ENCODE data around the gene SLC24A4.

DNA sequence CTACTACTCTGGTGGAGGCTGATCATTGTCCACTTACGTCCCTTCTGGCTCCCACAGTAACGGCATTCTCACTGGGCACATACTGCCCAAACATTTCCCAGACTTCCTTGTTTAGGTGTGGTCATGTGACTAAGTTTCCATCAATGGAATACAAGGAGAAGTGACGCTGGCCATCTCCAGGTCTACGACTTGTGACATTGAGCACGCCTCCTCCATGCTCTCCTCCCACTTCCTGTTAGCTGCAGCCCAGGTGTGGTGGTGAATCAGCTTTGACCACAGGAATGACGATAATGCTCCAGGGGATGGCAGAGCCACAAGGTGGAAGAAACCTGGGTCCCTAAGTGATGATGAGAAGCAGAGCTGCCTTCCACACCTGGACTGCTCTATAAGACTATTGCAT, 6.0 kb upstream of the SLC24A4 start:
- TF ChIP-seq, protein P1, sequence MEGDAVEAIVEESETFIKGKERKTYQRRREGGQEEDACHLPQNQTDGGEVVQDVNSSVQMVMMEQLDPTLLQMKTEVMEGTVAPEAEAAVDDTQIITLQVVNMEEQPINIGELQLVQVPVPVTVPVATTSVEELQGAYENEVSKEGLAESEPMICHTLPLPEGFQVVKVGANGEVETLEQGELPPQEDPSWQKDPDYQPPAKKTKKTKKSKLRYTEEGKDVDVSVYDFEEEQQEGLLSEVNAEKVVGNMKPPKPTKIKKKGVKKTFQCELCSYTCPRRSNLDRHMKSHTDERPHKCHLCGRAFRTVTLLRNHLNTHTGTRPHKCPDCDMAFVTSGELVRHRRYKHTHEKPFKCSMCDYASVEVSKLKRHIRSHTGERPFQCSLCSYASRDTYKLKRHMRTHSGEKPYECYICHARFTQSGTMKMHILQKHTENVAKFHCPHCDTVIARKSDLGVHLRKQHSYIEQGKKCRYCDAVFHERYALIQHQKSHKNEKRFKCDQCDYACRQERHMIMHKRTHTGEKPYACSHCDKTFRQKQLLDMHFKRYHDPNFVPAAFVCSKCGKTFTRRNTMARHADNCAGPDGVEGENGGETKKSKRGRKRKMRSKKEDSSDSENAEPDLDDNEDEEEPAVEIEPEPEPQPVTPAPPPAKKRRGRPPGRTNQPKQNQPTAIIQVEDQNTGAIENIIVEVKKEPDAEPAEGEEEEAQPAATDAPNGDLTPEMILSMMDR (IDR thresholded peaks at IDR 0.05 in 2 of 3, conservative IDR thresholded peaks at IDR 0.05 in 1 of 3; ENCODE audit: borderline replicate concordance in 1 of 3, insufficient read depth in 1 of 3, low read depth in 2 of 3, low read length in 2 of 3): no peak
- TF ChIP-seq POLR2A (IDR thresholded peaks at IDR 0.05; ENCODE audit: borderline replicate concordance, extremely low read depth, insufficient read depth, insufficient read length) (no peak), EZH2phosphoT487 (IDR thresholded peaks at IDR 0.05; ENCODE audit: borderline replicate concordance) (no peak), SP1 (IDR thresholded peaks at IDR 0.05; ENCODE audit: low read depth) (0 out of 2 replicates have a peak, but pooled peaks have one; percentile 17), JUND (IDR thresholded peaks at IDR 0.05) (no peak), POLR2AphosphoS5 (IDR thresholded peaks at IDR 0.05; ENCODE audit: low read depth, low read length) (no peak), EZH2 (IDR thresholded peaks at IDR 0.05) (no peak), YY1 (IDR thresholded peaks at IDR 0.05; ENCODE audit: extremely low read depth, insufficient replicate concordance, low read depth, low read length) (no peak), RAD21 (IDR thresholded peaks at IDR 0.05; ENCODE audit: low read depth) (no peak), SRF (IDR thresholded peaks at IDR 0.05; ENCODE audit: low read depth) (no peak)
- TF ChIP-seq, protein P2, sequence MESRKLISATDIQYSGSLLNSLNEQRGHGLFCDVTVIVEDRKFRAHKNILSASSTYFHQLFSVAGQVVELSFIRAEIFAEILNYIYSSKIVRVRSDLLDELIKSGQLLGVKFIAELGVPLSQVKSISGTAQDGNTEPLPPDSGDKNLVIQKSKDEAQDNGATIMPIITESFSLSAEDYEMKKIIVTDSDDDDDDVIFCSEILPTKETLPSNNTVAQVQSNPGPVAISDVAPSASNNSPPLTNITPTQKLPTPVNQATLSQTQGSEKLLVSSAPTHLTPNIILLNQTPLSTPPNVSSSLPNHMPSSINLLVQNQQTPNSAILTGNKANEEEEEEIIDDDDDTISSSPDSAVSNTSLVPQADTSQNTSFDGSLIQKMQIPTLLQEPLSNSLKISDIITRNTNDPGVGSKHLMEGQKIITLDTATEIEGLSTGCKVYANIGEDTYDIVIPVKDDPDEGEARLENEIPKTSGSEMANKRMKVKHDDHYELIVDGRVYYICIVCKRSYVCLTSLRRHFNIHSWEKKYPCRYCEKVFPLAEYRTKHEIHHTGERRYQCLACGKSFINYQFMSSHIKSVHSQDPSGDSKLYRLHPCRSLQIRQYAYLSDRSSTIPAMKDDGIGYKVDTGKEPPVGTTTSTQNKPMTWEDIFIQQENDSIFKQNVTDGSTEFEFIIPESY (IDR thresholded peaks at IDR 0.05; ENCODE audit: extremely low read depth, insufficient replicate concordance, low read length): no peak
- TF ChIP-seq, protein P3, sequence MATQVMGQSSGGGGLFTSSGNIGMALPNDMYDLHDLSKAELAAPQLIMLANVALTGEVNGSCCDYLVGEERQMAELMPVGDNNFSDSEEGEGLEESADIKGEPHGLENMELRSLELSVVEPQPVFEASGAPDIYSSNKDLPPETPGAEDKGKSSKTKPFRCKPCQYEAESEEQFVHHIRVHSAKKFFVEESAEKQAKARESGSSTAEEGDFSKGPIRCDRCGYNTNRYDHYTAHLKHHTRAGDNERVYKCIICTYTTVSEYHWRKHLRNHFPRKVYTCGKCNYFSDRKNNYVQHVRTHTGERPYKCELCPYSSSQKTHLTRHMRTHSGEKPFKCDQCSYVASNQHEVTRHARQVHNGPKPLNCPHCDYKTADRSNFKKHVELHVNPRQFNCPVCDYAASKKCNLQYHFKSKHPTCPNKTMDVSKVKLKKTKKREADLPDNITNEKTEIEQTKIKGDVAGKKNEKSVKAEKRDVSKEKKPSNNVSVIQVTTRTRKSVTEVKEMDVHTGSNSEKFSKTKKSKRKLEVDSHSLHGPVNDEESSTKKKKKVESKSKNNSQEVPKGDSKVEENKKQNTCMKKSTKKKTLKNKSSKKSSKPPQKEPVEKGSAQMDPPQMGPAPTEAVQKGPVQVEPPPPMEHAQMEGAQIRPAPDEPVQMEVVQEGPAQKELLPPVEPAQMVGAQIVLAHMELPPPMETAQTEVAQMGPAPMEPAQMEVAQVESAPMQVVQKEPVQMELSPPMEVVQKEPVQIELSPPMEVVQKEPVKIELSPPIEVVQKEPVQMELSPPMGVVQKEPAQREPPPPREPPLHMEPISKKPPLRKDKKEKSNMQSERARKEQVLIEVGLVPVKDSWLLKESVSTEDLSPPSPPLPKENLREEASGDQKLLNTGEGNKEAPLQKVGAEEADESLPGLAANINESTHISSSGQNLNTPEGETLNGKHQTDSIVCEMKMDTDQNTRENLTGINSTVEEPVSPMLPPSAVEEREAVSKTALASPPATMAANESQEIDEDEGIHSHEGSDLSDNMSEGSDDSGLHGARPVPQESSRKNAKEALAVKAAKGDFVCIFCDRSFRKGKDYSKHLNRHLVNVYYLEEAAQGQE (IDR thresholded peaks at IDR 0.05; ENCODE audit: low read depth): no peak
